ENCODE data around the gene FAT1.
"Not testable (repeated sequence)": the region's sequence is repeated elsewhere in the genome, so short reads cannot be mapped to it uniquely, and the experiment has no call there.

- TF ChIP-seq CTCF (IDR thresholded peaks at IDR 0.05; ENCODE audit: low read depth, low read length, poor library complexity, severe bottlenecking); EZH2phosphoT487 (IDR thresholded peaks at IDR 0.05; ENCODE audit: borderline replicate concordance, low read length): not testable (repeated sequence)
These were observed 32.9 kb upstream of the FAT1 start for GRCh38 chr4:186756550-186756949.

All from DOHH2 (cell line).